ENCODE results near the gene GPS1.
"Not testable (repeated sequence)": the region's sequence is repeated elsewhere in the genome, so short reads cannot be mapped to it uniquely, and the experiment has no call there.

The GPS1 gene

GRCh38 chr17:82028966-82029365 is 22.7 kb upstream of the GPS1 start:
- no peak for DNase-seq (ENCODE audit: low spot score)

DNA sequence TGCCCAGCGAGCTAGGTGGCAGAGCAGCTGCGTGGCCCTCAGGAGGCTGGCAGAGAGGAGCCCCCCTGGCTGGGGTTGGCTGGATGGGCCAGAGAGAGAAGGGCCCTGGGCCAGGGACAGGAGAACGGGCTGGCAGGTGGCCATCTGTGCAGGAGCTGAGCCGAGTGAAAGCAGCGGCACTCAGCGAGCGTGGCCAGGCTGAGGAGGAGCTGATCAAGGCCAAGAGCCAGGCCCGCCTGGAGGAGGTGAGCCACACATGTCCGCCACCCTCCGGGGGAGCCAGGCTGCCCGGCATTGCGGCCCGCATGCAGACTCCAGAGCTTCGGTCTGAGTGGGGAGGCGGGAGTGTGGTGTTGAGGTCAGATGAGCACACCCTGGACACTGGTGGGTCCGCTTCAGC is 22.3 kb upstream of the GPS1 start:
- DNase-seq (ENCODE audit: low spot score): no peak

DNA sequence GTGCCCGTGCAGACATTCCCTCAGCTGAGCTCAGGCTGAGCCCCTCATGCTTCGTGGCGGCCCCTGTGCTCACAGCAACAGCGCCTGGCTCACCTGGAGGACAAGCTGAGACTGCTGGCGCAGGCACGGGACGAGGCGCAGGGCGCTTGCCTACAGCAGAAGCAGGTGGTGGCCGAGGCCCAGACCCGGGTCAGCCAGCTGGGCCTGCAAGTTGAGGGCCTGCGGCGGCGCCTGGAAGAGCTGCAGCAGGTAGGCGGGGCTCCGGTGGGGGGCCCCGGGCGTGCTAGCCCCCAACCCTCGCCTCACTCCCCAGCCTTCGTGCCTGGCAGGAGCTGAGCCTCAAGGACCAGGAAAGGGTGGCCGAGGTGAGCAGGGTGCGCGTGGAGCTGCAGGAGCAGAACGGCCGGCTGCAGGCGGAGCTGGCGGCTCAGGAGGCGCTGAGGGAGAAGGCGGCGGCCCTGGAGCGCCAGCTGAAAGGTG is 21.7 kb upstream of the GPS1 start:
- no peak for DNase-seq (ENCODE audit: low spot score)

- DNase-seq (ENCODE audit: low spot score): peak; percentile 87
Measured at GRCh38 chr17:82030470-82031302, 21.0 kb upstream of the GPS1 start.

DNA sequence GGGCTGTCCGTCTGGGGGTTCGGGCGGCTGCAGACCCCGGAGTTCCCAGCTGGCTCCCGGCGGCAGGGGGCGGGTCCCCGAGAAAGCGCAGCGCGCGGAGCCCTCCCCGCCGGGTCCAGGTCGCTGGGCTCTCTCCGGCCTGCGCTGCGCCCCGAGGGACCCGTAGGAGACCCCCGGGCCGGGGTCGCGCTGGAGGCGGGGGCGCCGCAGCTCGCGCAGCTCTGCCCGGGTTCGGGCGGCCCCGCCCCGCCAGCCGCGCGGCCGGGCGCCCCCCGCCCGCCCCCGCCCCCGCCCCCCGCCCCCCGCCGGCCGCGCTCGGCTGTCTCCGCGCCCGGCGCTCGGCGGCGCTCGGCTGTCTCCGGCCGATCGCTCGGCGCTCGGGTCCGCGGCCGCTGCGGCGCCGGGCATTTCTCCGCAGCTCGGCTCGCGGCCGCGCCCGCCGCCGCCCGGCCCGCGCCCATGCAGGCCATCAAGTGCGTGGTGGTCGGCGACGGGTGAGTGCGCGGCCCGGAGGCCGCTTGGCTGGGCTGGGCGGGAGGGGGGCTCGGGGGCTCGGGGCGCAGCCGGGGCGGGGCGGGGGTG is 20.3 kb upstream of the GPS1 start, which contains the start of gene RAC3:
Gene RAC3, plus strand, starts transcription at position 376 of the 582 bp plus-strand sequence. Its CDS starts 84 bp downstream, at position 460.
- no peak for DNase-seq (ENCODE audit: low spot score)

DNA sequence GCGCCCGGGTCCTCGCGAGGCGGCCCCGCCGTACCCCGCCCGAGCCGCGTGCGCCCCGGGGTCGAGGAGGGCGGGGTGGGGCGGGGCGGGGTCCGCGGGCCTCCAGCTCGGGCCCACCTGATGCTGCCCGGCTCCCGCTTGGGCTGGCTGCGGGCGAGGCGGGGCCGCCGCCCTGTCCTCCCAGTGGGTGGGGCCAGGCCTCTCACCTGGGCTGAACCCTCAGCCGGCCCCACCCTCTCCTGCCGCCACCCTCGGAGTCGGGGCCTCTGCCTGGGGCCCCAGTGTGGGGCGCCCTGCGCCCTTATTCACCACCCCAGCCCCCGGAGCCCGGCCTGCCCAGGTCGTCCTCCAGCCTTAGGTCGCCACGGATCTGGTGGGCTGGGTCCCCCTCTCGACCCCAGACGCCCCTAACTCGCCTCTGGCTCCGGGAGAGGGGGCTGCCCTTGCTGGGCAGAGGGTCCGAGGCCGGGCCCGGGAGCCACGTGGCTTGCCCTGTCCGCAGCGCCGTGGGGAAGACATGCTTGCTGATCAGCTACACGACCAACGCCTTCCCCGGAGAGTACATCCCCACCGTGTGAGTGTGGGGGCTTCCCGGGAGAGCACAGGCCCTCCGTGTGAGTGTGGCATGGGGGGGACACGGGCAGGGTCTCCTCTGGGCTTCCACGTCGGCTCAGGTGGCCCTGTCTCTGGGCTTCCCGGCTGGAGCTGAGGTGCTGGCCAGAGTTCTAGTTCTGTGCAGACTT is 19.6 kb upstream of the GPS1 start:
- DNase-seq (ENCODE audit: low spot score): peak; percentile 41

- no peak for DNase-seq (ENCODE audit: low spot score)
Measured at GRCh38 chr17:82033359-82034085, 18.2 kb upstream of the GPS1 start.

DNA sequence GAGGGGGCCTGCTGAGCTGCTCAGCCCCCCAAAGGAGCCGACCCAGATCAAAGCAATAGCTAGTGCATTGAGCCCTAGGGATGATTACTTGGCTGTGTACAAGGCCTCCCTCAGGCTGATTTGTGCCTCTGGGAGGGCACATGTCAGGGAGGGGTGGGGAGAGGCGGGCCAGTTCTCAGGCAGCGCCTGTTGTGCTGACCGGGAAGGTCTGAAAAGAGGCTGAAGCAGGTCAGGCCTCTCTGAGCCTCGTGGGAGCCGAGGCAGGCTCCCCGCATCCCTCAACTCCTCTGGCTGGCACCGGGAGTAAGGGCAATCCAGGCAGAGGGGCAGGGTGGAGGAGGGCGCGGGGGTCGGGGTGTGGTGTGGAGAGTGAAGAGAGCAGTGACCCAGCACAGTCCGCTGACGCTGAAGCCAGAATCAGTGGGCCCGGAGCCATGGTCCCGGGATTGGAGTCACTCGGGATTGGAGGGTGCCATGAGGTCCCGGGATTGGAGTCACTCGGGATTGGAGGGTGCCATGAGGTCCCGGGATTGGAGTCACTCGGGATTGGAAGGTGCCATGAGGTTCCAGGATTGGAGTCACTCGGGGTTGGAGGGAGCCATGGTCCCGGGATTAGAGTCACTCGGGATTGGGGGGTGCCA is 17.2 kb upstream of the GPS1 start:
- no peak for DNase-seq (ENCODE audit: low spot score)

DNA sequence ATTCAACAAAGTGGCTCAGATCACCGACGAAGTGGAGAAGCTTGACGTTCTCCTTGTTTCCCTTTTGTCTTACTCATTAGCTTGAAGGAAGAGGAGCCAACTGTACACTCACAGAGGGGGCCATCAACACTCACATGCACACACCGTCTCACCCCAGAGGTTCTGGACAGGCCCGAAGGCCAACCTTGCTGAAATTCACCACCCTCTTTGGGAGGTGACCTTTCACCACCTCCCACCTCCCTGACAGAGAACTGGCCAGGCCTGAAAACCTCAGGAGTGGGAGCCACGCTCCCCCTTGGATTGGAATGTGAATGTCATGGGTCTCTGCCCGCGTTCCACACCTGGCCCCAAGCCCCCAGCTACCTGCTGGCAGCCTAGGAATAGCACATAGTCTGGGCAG is 16.2 kb upstream of the GPS1 start:
- no peak for DNase-seq (ENCODE audit: low spot score)

DNA sequence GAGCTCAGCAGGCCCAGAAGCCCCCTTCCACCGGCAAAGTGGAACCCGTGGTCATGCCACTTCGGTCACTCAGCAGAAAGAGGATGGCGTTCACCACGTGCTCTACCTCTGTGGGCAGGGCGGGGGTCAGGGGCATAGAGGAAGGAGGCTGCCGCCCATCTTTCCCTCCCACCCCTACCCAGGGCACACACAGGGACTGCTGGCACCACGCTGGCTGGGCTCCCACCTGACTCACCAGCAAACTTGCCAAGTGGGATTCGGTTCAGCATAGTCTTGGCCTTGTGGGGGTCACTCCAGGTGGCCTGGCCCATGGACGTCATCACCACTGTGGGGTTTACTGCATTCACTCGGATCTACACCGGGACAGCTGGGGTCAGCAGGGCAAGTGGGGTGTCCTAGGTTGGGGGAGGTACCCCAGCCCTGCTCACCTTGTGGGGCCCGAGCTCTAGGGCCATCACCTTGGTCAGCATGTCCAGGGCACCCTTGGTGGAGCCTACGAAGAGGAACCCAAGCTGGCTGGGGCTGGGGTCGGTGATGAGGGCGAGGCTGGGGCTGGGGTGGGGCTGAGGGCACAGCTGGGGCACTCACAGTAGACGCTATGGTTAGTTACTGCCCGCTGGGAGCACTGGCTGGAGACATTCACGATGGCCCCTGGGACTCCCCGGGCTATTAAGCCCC is 15.6 kb upstream of the GPS1 start:
- DNase-seq (ENCODE audit: low spot score): no peak

- no peak for DNase-seq (ENCODE audit: low spot score)
Measured at GRCh38 chr17:82036634-82037091, 15.0 kb upstream of the GPS1 start.

DNA sequence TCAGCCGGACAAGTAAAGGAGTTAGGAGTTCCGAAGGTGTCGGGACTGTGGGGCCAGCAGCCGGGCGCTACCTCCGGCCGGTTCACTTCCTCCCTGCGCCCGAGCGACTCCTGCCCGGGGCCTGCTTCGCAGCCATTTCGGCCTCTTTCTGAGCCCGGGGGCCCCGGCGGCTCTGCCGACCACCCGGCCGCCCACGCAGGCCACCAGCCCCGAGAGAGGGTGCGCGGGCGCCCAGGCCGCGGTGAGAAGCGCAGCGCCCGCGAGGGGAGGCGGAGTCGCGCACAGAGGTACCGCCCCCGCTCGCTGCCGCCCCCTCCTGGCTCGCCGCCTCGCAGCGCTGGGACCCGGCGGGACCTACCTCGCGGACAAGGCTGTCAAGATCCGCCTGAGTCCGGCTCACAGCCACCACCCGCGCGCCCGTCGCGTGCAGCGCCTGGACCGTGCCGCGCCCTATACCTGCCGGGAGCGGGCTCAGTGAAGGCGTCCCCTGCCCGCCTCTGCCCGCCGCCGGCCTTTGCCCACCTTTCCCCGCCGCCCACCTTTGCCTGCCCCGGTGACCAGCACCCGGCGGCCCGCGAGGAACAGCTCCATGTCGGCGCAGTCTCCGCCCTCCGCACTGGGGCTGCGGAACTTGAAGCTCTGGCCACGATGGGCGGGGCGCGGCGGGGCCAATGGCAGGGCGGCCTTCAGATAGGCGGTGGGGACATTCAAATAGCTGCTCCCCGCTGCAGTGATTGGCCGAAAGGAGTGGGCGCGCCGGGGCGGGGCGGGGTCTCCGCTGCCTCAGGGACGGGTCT is 14.4 kb upstream of the GPS1 start, which contains the start of gene DCXR:
Gene DCXR, minus strand, starts transcription at position 606 of the 797 bp plus-strand sequence. Its CDS starts 15 bp downstream, at position 591.
- peak; percentile 97 for DNase-seq (ENCODE audit: low spot score)

GRCh38 chr17:82037889-82038195 is 13.9 kb upstream of the GPS1 start:
- DNase-seq (ENCODE audit: low spot score): no peak

DNA sequence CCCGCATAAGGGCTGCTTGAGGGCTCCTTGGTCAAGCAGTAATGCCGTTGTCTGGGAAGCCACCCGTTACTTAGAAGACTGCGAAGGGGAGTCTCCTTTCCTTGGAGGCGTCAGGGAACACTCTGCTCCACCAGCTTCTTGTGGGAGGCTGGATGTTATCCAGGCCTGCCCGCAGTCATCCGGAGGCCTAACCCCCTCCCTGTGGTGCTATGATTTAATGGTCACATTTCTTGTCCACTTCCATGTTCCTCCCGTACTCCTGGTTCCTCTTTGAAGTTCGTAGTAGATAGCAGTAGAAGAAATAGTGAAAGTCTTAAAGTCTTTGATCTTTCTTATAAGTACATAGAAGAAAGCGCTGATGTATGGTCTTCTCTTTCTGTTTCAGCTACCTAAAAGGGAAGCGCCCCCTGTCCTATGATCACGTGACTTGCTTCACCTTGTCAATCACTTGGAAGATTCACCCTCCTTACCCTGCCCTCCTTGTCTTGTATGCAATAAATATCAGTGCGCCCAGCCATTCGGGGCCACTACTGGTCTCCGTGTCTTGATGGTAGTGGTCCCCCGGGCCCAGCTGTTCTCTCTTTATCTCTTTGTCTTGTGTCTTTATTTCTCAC is 12.8 kb upstream of the GPS1 start:
- DNase-seq (ENCODE audit: low spot score): not testable (repeated sequence)

GRCh38 chr17:82039695-82040299 is 11.9 kb upstream of the GPS1 start:
- no peak for DNase-seq (ENCODE audit: low spot score)

DNA sequence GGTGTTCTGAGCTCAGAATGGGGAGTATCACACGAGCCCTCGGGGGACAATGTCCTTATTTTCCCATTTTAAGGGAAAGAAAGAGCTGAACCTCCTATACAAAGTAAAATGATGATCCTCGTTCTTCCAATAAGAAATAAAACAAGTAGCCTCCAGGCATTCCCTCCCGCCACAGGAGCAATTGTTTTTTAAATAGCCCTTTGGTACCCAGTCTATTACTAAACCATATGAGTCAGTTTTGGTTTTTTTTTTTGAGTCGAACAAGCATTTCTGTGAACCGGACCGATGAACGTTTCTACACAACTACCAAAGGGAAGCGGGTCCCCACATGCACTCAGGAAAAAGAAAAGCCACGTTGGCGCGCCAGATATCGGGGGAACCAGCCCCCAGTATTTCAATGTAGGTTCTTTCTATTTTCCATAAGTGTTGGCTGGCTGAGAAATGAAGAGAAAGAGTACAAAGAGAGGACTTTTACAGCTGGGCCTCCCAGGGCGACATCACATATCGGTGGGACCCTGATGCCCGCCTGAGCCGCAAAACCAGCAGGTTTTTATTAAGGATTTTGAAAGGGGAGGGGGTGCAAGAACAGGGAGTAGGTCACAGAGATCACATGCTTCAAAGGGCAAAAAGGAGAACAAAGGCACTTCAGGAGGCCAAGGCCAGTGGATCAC is 10.4 kb upstream of the GPS1 start:
- DNase-seq (ENCODE audit: low spot score): no peak

DNA sequence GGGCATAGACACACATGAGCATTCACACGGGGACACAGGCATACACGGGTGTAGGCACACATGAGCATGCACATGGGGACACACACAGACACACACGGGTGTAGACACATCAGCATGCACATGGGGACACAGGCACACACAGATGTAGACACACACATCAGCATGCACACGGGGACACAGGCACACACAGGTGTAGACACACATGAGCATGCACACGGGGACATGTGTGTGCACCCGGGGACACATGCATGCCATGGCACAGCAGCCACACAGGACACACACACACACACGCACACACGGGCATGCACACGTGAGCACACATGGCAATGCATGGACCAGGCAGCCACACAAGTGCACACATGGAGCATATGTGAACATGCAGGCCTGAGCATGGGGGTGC is 9.0 kb upstream of the GPS1 start:
- no peak for DNase-seq (ENCODE audit: low spot score)

GRCh38 chr17:82043507-82043906 is 8.2 kb upstream of the GPS1 start:
- no peak for DNase-seq (ENCODE audit: low spot score)
